Measurements from ENCODE around the gene AP3D1. TPM values are rescaled to one million over a fixed set of nuclear protein-coding genes. Genes with fewer than 3 reads are reported as not detected.

AP3D1 gene
- total and polyA plus RNA-seq, 2 donors (not counting 3 experiments of a cell fraction or from before 2014, with no cell fraction given): 130 to 137 TPM

DNA sequence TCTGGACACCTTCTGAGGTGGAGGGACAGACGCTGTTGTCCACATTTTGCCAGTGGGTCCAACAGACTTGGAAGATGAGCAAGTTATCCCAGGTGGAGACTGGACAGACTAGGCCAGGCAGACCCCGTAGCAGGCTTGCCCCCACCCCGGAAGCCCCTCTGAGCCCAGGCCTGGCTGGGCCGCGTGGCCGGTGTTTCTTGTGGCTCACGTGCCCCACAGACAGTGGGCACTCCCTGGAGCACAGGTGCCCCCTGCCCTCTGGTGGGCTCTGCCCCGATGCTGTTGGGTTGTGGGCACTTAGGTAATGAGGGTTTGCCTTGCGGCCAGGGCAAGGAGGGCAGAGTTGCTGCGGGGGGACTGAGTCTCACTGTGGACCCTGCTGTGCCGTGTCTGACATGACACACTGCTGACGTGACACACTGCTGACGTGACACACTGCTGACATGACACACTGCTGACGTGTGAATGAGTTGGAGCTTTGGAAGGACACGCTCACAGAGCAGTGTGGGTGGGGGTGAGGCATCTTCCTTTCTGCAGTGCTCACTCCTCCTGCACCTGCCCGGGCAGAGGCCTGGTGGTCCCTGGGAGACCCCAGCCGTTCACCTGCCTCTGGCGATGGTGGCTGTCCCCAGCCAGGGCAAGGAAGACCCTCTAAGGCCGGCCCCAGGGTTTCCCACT lies 37.5 kb upstream of the AP3D1 start:
- H3K36me3 ChIP-seq (ENCODE audit: control insufficient read depth in 2 of 2, extremely low read depth in 1 of 2, insufficient read depth in 2 of 2, low read length in 2 of 2): peaks cover 7 to 51% of the 10 kb centered on the region in 2 experiments
- no peak overlapping the region for H3K27ac ChIP-seq (ENCODE audit: insufficient read depth, low read depth, low read length)

More for the DNA sequence above, 37.5 kb upstream of the AP3D1 start:
- TF ChIP-seq POLR2A (IDR thresholded peaks at IDR 0.05; ENCODE audit: low read depth, low read length) (no peak), MYC (IDR thresholded peaks at IDR 0.05; ENCODE audit: low read depth, low read length) (no peak), POLR2AphosphoS5 (IDR thresholded peaks at IDR 0.05; ENCODE audit: insufficient read depth, low read depth, low read length) (no peak), GATA2 (IDR thresholded peaks at IDR 0.05; ENCODE audit: insufficient read depth, insufficient read length, low read depth, low read length) (no peak), MAX (IDR thresholded peaks at IDR 0.05; ENCODE audit: insufficient read depth, insufficient read length) (no peak), JUN (IDR thresholded peaks at IDR 0.05; ENCODE audit: borderline replicate concordance, insufficient read depth, insufficient read length, low read depth) (no peak), EZH2 (IDR thresholded peaks at IDR 0.05; ENCODE audit: borderline replicate concordance, low read depth, low read length, severe bottlenecking) (no peak), FOS (IDR thresholded peaks at IDR 0.05; ENCODE audit: borderline replicate concordance, insufficient read depth, low read length) (no peak)
- TF ChIP-seq, protein P1, sequence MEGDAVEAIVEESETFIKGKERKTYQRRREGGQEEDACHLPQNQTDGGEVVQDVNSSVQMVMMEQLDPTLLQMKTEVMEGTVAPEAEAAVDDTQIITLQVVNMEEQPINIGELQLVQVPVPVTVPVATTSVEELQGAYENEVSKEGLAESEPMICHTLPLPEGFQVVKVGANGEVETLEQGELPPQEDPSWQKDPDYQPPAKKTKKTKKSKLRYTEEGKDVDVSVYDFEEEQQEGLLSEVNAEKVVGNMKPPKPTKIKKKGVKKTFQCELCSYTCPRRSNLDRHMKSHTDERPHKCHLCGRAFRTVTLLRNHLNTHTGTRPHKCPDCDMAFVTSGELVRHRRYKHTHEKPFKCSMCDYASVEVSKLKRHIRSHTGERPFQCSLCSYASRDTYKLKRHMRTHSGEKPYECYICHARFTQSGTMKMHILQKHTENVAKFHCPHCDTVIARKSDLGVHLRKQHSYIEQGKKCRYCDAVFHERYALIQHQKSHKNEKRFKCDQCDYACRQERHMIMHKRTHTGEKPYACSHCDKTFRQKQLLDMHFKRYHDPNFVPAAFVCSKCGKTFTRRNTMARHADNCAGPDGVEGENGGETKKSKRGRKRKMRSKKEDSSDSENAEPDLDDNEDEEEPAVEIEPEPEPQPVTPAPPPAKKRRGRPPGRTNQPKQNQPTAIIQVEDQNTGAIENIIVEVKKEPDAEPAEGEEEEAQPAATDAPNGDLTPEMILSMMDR (IDR thresholded peaks at IDR 0.05; ENCODE audit: extremely low read depth in 1 of 2, insufficient read depth in 1 of 2, low read depth in 1 of 2, low read length in 2 of 2): no peak
- Histone ChIP-seq H3K4me2 (ENCODE audit: insufficient read depth, low read length) (no peak overlapping the region), H3K4me1 (ENCODE audit: control insufficient read depth, extremely low read depth, insufficient read depth, low read length) (peaks cover 10% of the 10 kb centered on the region), H3K4me3 (replicated peaks in 1 of 3; ENCODE audit: insufficient read depth in 1 of 3, low read depth in 1 of 3, low read length in 3 of 3) (no peak overlapping the region), H3K9me3 (replicated peaks; ENCODE audit: control insufficient read depth, insufficient read depth, low read length) (no peaks in the 10 kb centered on the region), H2AFZ (ENCODE audit: low read depth, low read length) (no peak overlapping the region), H4K20me1 (replicated peaks; ENCODE audit: control insufficient read depth, extremely low read depth, insufficient read depth, low read length) (no peaks in the 10 kb centered on the region), H3K79me2 (ENCODE audit: control insufficient read depth, insufficient read depth, low read length) (peaks cover 27% of the 10 kb centered on the region), H3K9me1 (replicated peaks; ENCODE audit: control insufficient read depth, extremely low read depth, insufficient read depth, low read length) (no peaks in the 10 kb centered on the region), H3K9ac (replicated peaks; ENCODE audit: extremely low read depth, insufficient read depth, low read length) (no peak overlapping the region), H3K27me3 (ENCODE audit: control insufficient read depth in 2 of 2, insufficient read depth in 2 of 2, low read length in 2 of 2) (no peaks in the 10 kb centered on the region)
- ChIA-PET CTCF (no interaction called here), POLR2A (no interaction called here)
- intact Hi-C loops (cut with micrococcal nuclease) (no loop called here), dilution Hi-C loops (cut with MboI; ENCODE audit: extremely low pct_ligation_motif_present, low sequenced_read_pairs) (no loop called here)
- DNase-seq (ENCODE audit: low read depth, low spot score) (no peak), FAIRE-seq (no peak)
- BruUV-seq (replicated peaks): no TSS peak

Data from endothelial cell of umbilical vein (primary cell).